GM15510 (cell line): ENCODE measurements around the gene URM1.

Experiments used
- POLR2A ChIP-seq: IDR thresholded peaks from 3 replicates; pipeline ENCODE4 v1.6.1; 2011; ENCODE audit warnings: borderline replicate concordance; ENCODE audit not compliant: insufficient read length; ENCODE audit errors: extremely low read depth

URM1 gene

DNA sequence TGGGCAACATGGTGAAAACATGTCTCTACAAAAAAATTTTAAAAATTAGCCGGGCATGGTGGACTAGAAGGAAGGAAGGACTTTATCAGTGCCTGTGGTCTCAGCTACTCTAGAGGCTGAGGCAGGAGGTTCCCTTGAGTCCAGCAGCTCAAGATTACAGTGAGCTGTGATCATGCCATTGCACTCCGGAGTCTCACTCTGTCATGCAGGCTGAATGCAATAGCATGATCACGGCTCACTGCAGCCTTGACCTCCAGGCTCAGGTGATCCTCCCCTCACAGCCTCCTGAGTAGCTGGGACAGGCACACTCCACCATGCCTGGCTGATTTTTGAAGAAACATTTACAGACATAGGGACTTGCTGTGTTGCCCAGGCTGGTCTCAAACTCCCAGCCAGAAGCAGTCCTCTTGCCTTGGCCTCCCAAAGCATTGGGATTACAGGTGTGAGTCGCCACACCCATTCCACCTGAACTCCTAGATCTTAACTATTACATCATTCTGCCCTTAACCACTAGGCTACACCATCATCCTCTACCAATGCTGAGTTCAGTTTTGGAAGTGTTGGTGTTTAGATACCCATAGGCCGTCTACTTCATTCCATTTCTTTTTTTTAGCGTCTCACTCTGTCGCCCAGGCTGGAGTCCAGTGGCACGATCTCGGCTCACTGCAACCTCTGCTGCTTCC lies 2.0 kb upstream of the URM1 start:
- TF ChIP-seq POLR2A, result no peak

DNA sequence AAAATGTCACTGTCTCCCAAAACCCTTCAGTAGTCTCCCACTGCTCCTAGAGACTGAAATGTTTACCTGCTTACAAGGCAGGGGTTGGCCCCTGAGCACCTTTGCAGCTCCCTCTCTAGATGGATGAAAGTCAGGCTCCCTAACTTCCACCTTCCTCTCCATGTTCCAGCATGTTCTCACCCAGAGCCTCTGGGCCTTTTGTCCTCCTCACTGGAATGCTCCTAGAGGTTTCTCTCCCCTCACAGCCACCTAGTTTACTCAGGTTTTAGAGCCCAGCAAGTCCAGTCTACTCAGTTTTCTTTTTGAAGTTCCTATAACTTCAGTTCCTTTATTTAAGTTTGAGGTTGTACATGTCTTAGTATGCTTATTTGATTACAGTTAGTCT lies 815 bp upstream of the URM1 start:
- TF ChIP-seq POLR2A, result no peak

DNA sequence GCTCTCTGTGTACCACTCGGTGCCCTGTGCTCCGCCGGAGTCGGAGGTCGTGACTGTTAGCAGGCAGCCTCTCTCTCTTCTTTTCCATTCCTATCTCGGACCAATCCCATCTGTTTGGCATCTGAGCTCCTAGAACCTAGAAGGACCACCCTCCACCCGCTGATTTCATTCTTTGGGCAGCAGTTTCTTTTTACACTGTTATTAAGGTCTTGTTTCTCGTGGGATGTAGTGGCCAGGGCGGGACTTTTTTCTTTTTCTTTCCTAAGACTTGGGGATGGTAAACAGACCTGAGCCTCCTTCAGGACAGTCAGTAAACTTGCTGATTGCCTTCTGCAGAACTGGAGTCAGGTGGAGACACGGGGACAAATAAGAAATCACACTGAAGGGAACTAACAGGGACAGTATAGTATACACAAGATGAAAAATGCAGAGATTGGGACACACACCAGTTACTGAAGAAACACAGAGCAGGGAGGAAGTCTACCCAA lies 500 bp downstream of the URM1 start:
- TF ChIP-seq POLR2A, result no peak

DNA sequence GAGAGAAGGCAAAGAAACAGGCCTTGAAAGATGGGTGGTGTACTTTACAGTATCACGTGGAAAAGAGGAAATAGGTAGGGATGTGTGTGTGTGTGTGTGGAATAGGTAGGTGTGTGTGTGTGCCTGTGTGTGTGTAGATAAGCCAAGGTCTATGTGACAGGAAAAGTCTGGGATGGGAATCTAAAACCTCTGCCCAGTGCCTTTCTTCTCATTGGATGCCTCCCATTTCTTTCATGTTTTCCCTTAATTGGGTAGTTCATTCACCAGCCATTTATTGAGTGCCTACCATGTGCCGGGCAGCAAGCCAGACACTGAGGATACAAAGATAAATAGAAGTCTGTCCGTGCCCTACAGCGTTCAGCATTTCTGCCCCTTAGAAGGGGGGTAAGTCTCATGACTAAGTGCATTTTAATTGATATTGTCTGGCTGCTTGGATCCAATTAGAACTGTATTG lies 1.0 kb downstream of the URM1 start:
- TF ChIP-seq POLR2A, result no peak

DNA sequence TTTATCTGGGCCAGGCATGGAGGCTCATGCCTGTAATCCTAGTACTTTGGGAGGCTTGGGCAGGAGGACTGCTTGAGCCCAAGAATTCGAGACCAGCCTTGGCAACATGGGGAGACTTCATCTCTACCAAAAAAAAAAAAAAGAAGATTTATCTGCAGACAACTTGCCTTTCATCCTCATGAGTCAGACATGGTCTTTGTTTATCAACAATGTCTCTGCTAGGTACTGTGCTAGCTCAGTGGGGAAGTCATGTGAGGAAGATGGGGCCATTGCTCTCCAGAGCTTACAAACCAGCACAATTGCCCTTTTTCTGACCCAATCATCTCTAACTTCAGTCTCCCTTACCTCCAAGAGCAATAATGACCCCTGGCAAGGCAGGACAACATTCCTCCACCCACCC lies 1.6 kb downstream of the URM1 start:
- no peak for TF ChIP-seq POLR2A

DNA sequence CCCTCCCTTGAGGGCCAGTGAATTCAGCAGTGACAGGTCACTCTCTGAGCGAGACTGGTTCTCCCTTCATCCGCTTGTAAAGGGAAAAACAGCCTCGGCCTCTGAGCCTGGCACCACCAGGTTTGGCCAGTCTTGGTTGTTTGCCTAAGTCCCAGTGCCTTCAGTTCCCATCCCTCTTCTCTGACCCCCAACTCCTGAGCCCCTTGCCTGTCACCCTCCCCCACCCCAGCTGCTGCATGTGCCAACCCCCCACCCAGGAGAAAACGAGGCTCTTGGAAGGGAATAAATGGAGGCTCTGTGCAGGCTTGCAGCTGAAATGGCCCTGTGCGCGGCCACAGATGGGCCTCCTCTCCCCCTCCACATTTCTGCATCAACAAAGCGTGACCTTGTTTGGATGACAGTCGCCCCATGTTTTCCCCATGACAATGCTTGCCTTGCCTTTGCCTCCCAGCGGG lies 3.1 kb downstream of the URM1 start:
- TF ChIP-seq POLR2A, result no peak

DNA sequence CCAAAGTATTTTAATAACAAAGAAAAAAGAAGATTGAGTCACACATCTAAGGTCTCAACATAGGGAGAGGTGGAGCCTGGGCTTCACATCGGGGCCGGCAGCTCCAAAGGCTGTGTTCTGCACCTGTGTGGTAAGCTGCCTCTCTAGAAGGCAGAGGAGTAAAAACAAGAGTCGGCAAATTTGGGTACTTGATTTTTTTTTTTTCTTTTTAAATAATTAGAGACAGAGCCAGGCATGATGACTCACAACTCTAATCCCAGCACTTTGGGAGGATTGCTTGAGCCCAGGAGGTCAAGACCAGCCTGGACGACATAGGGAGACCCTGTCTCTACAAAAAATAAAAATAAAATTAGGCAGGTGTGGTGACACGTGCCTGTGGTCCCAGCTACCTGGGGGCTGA lies 4.7 kb downstream of the URM1 start:
- TF ChIP-seq POLR2A, result no peak

DNA sequence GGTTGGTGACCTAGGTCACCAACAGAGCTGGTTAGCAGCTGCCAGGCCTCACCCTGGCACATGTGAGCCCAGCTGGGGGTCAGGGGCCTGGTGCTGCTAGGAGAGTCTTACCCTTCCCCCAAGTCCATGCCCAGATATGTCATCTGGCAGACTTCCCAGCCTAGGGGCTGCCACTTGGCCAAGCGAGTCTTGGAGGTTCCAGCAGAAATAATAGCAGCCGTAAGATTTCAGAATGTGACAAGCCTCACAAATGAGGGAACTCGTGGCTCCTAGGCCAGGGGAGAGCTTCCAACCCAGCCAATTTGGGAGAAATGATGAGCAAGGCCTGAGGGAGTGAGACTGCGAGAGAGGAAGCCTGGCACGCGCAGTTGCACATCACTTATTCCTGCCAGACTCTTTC lies 11.1 kb downstream of the URM1 start:
- TF ChIP-seq POLR2A, result no peak

DNA sequence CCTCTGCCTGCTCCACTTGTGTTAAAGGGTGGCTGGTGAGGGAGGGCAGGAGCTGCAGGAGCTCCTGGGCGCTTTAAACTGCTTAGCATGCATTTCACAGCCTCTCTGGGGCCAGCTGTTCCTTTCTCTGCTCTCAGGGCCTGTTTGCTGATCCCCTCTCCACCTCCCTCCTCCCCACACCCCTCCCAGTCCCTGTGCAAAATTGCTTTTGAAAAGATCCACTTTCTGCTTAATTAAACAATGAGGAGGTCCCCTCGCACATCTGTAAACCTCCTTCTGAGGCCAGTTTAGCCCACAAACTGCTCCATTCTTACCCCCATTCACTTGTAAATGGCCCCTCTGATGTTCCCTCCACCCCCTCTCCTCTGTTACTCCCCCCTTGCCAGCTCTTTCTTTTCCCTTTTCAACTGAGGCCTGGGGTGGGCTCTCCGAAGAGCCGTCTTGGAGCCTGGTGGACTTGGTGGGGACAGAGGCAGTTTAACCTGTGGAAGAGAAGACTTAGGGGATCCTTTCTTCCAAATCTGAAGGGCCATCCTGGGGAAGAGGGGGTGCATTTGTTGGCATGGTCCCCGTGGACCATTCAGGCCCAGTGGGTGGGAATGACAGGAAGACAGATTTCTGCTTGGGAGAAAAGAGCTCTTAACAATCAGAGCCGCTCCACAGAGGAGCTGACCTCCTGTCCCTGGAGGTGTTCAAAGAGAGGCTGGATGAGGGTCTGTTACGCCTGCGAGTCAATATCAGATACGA lies 12.0 kb downstream of the URM1 start:
- TF ChIP-seq POLR2A, result no peak

DNA sequence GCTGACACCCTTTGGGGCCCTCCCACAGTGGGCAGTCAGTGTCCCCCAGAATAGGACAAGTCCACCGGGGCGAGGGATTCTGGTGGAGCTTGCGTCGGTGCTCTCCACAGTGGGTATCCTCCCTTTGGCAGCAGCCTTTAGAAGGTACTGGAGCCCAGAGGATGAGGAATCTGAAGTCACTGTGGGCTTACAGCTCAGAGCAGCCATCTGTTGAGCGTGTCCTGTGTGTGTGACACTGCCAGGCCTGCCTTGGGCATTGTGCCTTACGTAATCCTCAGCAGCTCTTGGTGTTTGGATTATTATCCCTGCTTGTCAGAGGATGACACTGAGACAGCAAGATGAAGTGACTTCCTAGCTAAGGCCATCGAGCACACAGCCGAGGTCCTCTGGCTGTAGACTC lies 12.6 kb downstream of the URM1 start:
- TF ChIP-seq POLR2A, result no peak

DNA sequence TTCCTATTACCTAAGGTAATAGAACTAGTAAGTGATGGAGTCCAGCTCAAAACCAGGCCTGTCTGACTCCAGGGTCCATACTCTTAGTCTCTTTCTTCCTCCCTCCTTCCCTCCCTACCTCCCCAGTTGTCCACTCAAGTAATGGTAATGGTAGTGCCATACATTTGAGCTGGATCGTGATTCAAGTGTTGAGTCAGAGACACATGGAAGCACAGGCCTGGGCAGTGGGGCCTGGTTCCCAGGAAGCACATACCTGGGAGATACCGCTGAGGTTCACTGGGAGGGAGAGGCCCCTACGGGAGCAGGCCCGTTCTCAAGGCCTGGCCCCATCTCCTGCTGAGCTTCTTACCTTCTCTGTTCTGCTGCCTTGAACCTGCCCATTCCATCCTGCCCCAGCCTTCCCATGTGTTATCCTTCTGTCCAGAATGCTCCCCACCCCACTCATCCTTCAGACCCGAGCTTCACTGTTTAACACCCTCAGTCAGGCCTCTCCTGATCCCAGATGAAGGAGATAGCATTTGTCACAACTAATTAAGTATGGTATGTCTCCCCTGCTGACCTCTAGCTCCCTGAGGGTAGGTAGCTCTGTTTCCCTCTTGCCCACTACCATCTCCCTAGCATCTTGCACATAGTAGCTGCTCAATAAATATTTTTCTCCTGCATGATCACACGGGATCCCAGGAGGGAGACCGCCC lies 13.8 kb downstream of the URM1 start:
- TF ChIP-seq POLR2A, result no peak

DNA sequence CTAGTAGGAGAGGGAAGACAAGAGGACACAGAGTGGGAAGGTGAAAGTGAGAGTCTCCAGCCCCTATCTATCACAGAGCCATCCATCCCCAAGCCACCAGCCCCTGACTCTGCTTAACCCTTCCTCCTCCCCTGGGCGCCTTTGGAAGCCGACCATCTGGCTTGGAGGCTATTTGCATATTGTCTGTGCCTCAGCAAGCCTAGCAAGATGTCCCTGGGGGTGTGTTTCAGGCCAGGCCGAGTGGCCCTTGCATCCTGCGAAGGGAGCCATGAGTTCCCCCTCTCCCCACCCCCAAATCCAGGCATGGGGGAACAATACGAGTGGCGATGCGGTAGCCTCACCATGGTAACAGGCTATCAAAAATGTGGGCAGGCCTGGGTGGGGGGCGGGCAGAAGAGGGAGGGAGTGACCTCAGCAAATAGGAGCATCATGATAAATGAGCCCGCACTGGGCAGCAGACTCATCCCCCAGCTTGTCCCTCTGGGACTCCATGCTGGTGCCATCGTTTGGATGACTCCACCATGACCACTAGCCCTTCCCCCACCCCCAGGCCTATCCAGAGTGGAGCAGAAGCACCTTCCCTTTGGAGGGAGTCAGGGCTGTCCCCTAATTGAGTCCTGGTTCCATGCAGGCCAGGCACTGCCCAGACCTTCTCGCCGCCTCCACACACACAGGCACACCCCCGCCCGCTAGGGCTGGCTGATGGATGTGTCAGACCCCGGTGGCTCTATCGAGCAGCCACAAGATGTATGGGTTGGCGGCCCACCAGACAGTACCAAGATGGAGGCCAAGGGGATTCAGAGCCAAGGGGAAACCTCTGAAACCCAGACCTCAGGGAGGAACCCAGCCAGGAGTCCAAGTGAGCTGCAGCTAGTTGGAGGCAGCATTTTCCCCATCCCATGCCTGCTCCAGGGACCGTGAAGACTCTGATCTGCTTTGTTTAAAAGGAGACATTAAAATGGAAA lies 14.6 kb downstream of the URM1 start:
- no peak for TF ChIP-seq POLR2A

DNA sequence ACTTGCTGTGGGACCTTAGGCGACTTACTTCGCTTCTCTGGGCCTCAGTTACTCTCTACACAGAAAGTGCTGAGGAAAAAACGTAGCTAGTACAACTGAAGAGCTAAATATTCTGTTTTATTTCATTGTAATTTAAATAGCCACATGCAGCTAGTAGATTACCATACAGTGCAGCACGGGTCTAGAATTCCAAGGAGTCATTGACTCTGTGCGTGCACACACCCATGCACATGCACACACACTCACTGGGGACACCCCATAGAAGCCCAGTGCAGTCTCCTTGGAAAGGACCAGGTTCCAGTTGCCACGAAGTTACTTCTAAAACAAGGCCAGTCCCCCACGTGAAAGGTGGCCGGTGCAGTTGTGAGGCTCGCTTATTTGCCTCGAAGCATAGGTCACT lies 17.0 kb downstream of the URM1 start:
- no peak for TF ChIP-seq POLR2A

DNA sequence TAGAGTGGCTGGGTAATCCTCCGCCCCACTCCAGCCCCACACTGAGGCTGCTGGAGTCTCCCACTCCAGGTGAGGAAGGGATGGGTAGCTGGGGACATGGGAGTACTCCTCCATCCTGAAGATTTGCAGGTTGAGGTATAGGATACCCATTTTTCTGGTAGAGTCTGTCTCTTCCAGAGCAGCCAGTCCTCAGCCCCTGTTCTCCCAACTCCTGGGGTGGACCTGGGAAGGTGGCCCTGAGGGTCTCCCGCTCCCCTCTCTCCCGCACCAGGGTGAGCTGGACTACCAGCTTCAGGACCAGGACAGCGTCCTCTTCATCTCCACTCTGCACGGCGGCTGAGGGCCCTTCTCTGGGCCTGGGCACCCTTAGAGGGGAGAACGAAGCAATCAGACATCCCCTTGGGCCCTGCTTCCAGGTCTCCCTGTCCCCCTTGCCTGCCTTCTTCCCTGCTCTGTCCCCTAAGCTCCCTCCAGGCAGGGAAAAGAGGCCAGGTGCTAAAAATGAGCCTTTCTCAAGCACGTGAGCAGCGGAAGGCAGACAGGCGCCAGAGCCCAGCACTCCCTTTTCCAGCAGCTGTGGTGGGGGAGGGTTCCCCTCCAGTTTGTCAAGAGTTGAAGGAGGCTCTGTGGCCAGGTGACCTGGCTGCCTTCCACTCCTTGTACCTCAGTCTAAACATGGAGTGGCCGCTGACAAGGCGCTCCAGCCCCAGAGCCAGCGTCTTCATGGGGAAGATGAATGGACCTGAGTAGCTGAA lies 18.4 kb downstream of the URM1 start:
- TF ChIP-seq POLR2A, result no peak
